LHCN-M2 (cell line): ENCODE measurements around the gene THNSL1. TPM values are rescaled to one million over a fixed set of nuclear protein-coding genes. Genes with fewer than 3 reads are reported as not detected.
"Not testable (repeated sequence)": the region's sequence is repeated elsewhere in the genome, so short reads cannot be mapped to it uniquely, and the experiment has no call there.

Experiments used
- DNase-seq: peaks from one replicate; pipeline ENCODE4 v3.0.0-alpha.2; 2012; ENCODE audit warnings: low read depth
- polyA plus RNA-seq: library from polyadenylated mRNA; unstranded; fragments of >200 nt; gene quantifications from one replicate; pipeline ENCODE4 v1.2.1, GENCODE V29; 2012; ENCODE audit warnings: missing spikeins
- total RNA-seq: library from RNA; depleted of rRNA; stranded (reverse); fragments of >200 nt; gene quantifications from 2 replicates; pipeline ENCODE4 v1.2.3, GENCODE V29; 2014; rRNA removed

The THNSL1 gene, protein sequence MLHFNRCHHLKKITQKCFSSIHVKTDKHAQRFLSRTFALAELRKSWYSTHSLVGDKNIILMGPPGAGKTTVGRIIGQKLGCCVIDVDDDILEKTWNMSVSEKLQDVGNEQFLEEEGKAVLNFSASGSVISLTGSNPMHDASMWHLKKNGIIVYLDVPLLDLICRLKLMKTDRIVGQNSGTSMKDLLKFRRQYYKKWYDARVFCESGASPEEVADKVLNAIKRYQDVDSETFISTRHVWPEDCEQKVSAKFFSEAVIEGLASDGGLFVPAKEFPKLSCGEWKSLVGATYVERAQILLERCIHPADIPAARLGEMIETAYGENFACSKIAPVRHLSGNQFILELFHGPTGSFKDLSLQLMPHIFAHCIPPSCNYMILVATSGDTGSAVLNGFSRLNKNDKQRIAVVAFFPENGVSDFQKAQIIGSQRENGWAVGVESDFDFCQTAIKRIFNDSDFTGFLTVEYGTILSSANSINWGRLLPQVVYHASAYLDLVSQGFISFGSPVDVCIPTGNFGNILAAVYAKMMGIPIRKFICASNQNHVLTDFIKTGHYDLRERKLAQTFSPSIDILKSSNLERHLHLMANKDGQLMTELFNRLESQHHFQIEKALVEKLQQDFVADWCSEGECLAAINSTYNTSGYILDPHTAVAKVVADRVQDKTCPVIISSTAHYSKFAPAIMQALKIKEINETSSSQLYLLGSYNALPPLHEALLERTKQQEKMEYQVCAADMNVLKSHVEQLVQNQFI
- total RNA-seq, result 6.0 and 7.9 TPM in 2 replicates
- polyA plus RNA-seq, result 1.9 TPM

GRCh38 chr10:25016376-25017153, at the start of gene THNSL1:
TSS of gene THNSL1 (plus strand) at chr10:25016612. CDS start at chr10:25023224, 6,612 bp downstream.
- DNase-seq, result peak; percentile 99

GRCh38 chr10:24966962-24967481, 49.4 kb upstream of the THNSL1 start:
- no peak for DNase-seq

DNA sequence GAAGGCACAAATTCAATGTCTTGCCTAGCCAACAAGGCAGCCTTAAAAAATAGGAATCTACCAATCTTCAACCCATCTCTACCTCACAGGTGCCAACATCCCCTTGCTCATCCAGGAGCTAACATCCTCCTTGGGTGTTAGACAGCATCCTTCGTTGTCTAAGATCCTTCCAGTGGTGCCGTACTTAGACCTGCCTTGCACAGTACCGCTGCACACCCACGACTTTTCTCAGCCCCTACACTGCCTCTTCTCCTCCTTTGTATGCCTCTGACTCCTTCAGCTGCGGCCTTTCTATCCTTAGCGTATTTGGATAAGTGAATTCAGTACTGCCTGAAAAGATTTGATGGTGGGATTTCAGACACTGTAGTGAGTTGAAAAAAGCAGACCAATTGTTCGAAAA, 48.1 kb upstream of the THNSL1 start:
- DNase-seq, result no peak

DNA sequence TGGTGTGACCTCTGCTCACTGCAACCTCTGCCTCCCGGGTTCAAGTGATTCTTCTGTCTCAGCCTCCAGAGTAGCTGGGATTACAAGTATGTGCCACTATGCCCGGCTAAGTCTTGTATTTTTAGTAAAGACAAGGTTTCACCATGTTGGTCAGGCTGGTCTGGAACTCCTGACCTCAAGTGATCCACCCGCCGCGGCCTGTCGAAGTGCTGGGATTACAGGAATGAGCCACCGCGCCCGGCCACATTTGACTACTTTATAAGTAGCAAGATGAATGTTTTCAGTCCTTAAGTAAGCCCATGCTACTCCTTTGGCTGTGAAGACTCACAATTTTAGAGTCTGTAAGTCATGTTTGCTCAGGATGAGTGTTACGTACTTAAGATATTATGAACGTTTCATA, 47.5 kb upstream of the THNSL1 start:
- not testable (repeated sequence) for DNase-seq

- no peak for DNase-seq
Measured at GRCh38 chr10:24969841-24970281, 46.6 kb upstream of the THNSL1 start.

GRCh38 chr10:24971374-24971773, 45.0 kb upstream of the THNSL1 start:
- DNase-seq, result no peak

DNA sequence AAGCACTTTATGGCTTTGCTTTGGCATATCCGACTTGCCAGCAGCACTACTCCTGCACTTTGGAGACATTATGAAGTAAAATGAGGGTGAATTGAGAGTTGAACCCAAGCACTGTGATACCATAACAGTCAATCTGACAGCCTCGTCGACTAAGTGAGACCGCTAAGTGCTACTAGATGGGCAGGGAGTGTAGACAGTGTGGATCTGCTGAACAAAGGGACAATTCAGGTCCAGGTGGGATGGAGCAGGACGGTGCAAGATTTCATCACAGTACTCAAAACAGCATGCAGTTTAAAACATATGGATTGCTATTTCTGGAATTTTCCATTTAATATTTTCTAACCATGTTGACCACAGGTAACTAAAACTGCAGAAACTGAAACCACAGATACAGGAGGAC, 43.2 kb upstream of the THNSL1 start:
- no peak for DNase-seq

DNA sequence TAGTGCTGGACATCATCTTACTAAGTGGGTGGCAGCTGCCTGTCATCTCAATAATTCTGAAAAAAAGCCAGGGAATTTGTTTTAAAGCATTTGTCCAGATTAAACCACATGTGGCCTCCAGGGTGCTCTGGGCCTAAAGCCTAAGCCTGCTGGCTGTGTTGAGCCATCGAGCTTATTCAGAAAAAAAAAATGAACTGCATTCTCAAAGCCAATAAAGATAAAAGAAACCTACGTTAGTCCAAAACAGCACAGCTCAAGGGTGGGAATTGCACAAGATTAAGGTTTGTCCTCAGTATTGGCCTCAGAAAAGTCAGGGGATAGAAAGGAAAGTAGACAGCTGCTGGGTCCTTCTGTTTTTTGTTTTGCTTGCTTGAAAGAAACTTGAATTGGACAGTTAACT, 41.4 kb upstream of the THNSL1 start:
- DNase-seq, result peak; percentile 74

GRCh38 chr10:24979685-24980084, 36.7 kb upstream of the THNSL1 start:
- DNase-seq, result no peak

DNA sequence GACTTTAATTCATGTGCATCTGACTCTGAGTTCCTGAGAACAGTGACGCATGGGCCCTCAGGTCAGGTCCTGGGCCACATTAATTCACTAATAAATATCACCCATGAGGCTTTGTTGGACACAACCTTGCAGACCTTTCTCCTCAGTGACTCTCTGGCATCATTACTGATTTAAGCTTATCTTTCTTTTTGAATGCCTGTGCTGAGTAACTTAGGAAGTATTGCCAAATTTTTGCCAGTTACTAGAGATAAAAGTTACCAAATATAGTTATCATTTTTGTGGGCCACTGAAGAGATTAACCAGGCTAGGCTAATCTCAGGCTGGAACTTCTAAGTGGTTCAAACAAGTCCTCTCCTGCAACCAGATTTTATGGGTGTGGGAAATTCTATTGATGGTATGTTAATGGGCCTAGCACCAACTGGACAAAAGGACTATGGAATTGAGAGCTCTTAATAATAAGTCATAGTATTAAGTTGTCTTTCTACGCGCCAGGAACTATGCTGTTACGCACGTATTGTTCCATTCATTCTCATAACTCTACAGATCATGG, 35.2 kb upstream of the THNSL1 start:
- DNase-seq, result no peak

DNA sequence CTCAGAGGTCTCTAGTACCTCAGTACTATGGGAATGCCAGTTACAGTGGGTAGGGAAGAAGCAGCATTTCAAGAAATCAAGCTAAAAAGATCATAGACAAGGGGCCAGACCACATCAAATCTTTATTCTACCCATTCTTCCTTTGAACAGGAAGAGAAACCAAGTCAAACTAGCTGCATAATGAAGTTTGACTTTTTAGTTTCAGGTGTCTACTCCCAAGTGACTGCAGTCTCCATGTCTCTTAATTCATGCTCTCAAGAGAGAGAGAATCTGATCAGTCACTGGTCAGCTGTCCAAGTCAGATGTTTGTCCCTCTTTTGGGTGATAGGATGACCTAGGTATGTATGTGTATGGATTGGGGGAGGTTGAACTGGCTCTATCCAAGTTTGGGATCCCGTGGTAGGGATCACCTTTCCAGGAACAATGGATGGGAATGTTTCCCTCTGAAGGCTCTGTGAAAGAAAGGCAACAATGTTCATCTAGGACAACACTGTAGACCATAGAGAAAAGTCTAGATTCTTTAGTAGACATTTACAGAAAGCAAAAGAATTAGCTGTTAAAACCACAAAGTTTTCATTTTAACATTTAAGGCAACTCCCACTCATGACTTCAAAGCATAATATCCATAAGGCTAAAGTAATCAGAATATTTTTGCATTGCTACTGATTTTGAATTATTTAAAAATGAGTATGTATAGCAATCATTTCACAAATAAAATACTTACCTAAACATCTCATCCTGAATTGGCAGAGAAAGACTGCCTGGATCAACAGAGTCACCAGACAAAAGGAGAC, 33.9 kb upstream of the THNSL1 start:
- DNase-seq, result no peak

DNA sequence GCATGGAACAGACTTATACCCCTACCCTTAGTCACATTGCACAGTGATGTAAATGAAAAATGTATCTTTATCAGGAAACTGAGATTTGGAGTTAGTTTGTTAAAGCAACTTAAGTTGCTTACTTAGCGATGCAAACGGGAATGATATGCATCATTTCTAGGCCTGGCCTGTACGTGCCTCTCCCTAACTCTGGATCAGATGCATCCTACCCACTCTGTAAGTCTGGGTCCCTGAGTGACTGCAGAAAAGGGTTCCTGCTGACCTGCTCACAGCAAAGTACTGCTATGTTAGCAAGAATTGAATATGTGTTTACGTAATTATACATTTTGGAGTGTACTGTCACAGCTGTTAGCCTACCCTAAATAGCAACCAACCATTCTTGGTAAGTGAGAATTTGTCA, 33.3 kb upstream of the THNSL1 start:
- DNase-seq, result no peak

- DNase-seq, result no peak
Measured at GRCh38 chr10:24983946-24984345, 32.5 kb upstream of the THNSL1 start.

- DNase-seq, result peak; percentile 13
Measured at GRCh38 chr10:24984906-24985305, 31.5 kb upstream of the THNSL1 start.

DNA sequence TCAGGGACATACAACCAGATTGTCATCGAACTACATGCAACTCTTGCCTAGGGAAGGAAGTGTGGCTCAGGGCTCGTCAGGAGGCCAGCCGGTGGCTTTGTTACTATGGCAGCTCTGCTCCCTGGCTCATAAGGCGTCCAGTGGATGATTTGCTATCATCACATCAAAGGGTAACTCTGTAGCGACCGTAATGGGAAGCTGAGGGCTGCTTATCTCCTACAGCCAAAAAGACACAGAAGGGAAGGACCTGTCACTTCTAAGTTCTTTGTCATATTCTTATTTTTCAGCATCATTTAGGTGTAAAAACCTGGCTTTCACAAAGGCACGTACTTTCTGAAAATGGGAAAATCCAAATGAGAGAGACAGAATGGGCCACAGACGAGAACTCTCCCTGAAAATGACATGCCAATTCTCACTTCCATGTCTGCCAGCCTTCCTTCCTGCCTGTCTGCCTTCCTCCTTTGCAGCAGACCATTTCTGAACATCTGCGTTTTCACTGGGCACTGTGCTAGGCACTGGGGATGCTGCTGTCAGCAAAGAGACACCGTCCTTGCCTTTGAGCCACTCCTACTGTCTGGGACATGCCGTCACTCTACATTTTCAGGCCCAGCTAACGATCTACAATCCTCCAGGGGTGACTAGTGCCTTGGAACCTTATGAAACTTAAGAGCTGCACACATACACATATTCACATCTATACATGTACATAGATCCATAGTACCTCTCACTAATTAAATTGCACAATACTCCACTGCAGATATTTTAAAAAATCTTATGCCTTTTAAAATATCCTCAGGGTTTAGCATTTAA, 27.4 kb upstream of the THNSL1 start:
- no peak for DNase-seq

- peak; percentile 8 for DNase-seq
Measured at GRCh38 chr10:24989867-24990266, 26.5 kb upstream of the THNSL1 start.

GRCh38 chr10:24991298-24991697, 25.1 kb upstream of the THNSL1 start:
- DNase-seq, result no peak

DNA sequence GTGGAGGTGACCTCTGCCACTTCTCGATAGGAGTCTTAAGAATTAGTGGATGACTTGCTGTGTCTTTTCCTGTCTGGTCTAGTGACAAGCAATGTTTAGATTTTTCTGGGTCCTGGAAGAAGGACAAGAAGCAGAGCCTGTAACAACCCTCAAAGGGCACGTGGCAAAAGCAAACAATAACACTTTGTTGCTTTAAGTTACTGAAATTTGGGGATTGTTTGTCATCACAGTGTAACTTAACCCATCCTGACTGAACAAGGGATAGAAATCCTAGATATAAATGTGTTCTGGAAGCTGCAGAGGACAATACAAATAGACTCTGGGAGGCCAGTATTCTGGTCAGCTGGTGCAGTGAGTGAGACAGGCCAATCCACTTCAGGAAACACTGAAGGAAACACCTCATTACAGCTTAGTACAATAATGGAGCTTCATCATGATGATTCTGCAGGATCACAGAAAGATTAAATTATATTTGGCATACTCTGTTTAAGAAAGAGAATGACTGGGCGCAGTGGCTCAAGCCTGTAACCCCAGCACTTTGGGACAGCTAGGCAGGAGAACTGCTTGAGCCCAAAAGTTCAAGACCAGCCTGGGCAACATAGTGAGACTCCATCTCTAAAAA, 23.8 kb upstream of the THNSL1 start:
- DNase-seq, result no peak

- no peak for DNase-seq
Measured at GRCh38 chr10:24993237-24993958, 23.0 kb upstream of the THNSL1 start.
